NCI-H2107 (cell line): ENCODE measurements around the gene TNFRSF19.
"Not testable (repeated sequence)": the region's sequence is repeated elsewhere in the genome, so short reads cannot be mapped to it uniquely, and the experiment has no call there.

ENCODE experiments used
- DNase-seq: peaks from one replicate; lab custom pipeline; 2025; lab: John Stamatoyannopoulos, UW

TNFRSF19 gene

DNA sequence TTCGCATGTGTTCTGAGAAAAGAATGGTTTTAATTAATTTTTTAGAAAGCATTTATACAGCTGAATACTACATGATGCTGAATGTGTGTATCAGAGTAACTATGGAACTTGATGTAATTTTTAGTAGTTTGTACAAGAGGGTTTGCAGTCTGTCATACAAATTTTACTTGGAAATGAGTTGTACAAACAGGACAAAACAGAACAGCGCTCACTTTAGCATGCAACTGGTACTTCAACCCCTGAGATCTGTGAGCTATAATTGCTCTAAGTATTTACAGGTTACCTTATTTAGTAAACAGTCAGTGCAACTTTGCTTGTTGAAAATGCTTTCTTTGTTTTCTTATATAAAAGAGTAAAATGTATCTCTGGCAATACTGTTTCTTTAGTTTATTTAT lies 706 bp downstream of the TNFRSF19 start:
- DNase-seq: no peak

DNA sequence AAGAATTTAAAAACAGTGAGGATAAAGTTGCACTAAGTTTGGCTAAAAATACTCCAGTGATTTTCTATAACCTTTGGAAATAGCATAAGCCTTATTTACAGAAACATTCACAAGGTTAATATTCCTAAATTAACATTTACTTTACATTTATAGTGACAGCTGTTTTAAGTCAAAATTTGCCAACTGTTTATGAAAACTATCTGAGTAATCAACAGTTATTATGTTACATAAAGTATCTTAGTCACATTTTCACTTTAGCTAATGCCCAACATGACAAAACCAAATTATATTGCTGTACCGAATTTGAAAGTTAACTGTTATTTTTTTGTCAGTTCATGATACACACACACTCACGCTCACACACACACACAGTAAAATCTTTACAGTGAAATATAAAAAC lies 1.2 kb downstream of the TNFRSF19 start:
- no peak for DNase-seq

- DNase-seq: no peak
These were observed 2.6 kb downstream of the TNFRSF19 start for GRCh38 chr13:23572836-23573235.

DNA sequence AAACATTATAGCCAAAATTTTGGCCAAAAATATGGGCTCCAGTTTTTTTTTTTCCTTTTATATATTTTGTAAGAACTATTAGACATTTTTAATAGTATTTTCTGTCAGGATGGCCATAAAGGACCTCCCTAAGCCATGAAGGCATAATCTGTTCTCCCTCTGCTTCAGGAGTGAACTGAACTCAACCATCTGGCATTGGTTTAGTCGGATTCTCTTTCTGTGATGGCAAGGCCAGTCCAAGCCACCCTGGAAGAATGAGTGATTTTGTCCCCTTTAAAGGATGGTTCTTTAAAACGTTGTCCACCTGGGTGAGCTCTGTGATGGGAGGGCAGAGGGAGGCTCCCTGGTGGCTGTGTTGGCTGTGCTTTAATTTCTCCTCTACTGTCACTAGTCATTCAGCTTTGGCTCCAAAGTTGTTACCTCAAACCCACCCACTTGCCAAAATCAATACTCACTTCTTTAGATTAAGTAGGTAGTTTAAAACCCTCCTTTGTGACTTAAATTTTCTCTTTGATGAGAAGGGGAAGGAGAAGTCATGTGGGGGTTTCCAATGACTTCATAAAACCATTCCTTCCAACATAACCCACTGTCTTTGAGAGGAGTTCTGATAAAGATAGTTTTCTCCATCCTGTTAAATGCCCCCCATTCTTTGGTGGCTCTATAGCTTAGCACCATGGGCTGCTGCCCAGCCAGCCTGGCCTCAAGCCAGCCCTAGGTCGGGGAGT lies 4.4 kb downstream of the TNFRSF19 start:
- no peak for DNase-seq

DNA sequence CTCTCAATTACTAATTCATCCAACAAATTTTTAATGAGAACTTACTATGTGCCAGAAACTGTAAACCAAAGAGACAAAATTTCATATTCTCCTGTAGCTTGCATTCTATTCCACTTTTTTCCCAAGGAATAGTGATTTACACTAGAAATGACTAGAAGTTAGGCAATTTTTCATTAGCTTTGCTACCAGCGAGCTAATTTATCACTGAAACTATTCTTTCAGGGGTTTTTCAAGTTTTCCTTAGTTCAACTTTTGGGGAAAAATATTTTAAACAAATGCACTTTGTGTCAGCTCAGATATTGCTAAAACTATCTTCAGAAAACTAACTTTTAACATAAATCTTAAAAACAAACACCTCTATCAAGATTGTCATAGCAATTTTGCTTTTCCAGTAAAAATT lies 5.4 kb downstream of the TNFRSF19 start:
- DNase-seq: no peak

- DNase-seq: no peak
These were observed 8.3 kb downstream of the TNFRSF19 start for GRCh38 chr13:23578411-23579071.

DNA sequence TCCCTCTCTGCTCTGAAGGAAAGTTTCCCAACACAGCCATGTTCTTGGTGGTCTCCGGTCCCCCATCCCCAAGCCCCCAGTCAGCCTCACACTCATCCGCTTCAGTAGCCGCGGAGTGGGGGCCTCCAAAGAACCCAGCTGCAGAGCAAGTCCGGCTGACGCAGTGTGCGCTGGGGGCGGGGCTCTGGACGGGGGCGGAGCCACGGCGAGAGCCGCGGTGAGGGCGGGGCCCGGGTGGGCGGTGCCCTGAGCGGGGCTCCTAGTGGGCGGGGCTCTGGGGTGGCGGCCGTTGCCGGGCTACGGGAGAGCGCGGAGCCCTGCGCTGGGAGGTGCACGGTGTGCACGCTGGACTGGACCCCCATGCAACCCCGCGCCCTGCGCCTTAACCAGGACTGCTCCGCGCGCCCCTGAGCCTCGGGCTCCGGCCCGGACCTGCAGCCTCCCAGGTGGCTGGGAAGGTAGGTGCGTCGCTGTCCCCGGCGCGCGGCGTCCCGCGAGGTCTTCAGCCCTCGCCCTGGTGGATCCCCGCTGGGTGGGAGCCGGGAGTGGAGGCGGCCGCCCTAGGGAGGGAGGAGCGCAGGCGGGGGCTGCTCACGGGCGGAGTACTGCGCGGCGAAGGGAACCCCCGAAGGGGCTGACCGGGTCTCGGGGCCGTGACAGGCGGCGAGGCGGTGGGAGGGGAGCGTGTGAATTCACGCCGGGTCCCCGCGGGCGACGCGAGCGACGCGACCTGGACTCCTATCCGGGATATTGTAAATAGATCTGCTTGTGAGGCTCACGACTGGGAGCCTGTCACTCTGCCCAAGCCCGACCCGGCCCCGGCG lies 9.1 kb downstream of the TNFRSF19 start:
- peak; percentile 4 for DNase-seq

- no peak for DNase-seq
These were observed 9.9 kb downstream of the TNFRSF19 start for GRCh38 chr13:23579896-23580683.

DNA sequence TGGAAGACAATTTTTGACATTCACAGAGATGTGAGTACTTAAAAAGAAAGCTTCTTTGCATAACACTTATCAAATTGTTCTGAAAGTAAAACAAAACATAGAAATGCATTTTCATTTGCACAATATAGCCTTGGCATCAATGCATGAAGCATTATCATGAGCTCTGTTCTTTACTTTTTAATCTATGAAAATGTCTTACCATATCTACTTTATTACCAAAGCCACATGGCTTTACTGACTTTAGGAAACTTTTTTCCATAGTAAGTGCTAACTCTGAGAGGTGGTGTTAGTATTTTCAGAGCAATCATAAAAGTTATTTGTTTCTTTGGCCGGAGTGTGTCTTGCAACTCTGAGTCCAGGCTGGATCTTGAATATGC lies 10.5 kb downstream of the TNFRSF19 start:
- no peak for DNase-seq

- DNase-seq: no peak
These were observed 13.3 kb downstream of the TNFRSF19 start for GRCh38 chr13:23583491-23583890.

- no peak for DNase-seq
These were observed 14.1 kb downstream of the TNFRSF19 start for GRCh38 chr13:23584275-23584674.

GRCh38 chr13:23586336-23586735 lies 16.1 kb downstream of the TNFRSF19 start:
- no peak for DNase-seq

DNA sequence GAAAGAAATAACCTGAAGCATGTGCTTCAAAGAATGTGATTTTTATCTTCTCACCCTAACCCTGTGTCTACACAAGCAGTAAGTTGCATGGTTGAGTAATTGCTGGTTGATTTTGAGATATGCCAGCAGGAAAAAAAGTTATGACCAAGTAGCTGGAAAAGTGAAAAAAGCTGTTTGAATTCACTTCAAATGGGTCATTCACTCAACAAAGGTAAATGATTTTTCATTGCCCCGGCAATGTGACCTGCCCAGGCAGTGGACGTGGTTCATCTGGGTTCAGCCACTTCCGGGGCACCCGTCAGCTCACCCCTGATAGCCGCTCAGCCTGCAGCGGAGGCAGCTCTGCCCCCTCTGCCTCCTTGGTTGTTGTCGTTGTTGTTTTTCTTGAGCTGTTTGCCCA lies 18.5 kb downstream of the TNFRSF19 start:
- no peak for DNase-seq

GRCh38 chr13:23592596-23592995 lies 22.4 kb downstream of the TNFRSF19 start:
- DNase-seq: no peak

DNA sequence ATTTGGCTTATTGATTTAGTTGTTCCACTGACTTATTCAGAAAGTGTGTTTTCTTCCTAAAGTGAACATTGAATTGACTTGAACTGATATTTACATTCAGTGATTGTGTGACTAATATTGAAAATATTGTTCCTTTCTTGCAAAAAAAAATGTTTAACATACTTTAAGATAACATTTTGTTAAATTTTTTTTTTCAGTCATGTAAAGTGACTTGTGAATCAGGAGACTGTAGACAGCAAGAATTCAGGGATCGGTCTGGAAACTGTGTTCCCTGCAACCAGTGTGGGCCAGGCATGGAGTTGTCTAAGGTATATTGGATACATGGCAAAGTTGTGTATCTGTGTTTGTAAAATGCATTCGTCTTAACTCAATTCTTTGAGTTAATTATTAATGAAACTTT lies 22.9 kb downstream of the TNFRSF19 start:
- DNase-seq: no peak

DNA sequence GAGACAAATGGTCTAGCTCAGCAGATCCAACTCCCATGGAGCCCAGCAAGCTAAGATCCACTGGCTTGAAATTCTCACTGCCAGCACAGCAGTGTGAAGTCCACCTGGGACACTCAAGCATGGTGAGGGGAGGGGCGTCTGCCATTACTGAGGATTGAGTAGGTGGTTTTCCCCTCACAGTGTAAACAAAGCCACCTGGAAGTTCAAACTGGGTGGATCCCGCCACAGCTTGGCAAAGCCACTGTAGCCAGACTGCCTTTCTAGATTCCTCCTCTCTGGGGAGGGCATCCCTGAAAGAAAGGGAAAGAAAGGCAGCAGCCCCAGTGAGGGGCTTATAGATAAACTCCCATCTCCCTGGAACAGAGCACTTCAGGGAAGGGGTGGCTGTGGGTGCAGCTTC lies 24.1 kb downstream of the TNFRSF19 start:
- DNase-seq: not testable (repeated sequence)

GRCh38 chr13:23598369-23598768 lies 28.2 kb downstream of the TNFRSF19 start:
- no peak for DNase-seq

GRCh38 chr13:23599083-23599925 lies 29.1 kb downstream of the TNFRSF19 start:
- no peak for DNase-seq

GRCh38 chr13:23600100-23600499 lies 29.9 kb downstream of the TNFRSF19 start:
- DNase-seq: no peak

DNA sequence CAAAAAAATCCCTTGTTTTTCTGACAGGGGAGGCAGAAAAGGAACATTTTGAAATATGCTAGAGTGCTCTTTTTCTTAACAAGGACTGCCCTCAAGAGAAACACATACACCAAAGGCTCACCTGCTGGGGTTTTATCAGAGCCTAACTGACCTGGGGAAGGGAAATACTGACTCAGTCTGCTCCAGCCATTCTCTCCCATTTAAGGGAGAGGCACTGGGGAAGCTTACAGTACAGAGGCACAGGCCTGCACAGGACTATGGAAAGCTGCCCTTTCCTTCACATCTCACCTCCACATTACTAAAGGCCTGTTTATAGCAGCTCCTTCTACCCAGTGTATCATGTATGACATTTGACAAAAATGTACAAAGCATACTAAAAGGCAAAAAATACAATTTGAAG lies 30.3 kb downstream of the TNFRSF19 start:
- no peak for DNase-seq

GRCh38 chr13:23605831-23606230 lies 35.6 kb downstream of the TNFRSF19 start:
- DNase-seq: no peak
